A549 (cell line): ENCODE results near the gene ANO6.
A peak's percentile ranks its signal among the peaks of the same experiment; 100 is the strongest.

Experiments used
- EP300 ChIP-seq, 2 experiments: fragments of >200 bp; sonication (Bioruptor Twin); formaldehyde crosslinking; IDR thresholded peaks; 2 replicates in 1 of 2; 3 replicates in 1 of 2; pipeline ENCODE4 v1.6.1; 2016 to 2017
- FOXS1 ChIP-seq: fragments of 250-450 bp; sonication (Bioruptor Pico); IDR thresholded peaks from 2 replicates; pipeline ENCODE4 v1.5.0; 2020; ENCODE audit warnings: mild to moderate bottlenecking, moderate library complexity
- HOXA7 ChIP-seq: fragments of 250-450 bp; sonication (Bioruptor Pico); IDR thresholded peaks from 2 replicates; pipeline ENCODE4 v1.5.0; 2020; ENCODE audit warnings: mild to moderate bottlenecking, moderate library complexity
- JUN ChIP-seq, 2 experiments: fragments of >200 bp; sonication (Bioruptor Twin); formaldehyde crosslinking; IDR thresholded peaks; 2 replicates in 1 of 2; 3 replicates in 1 of 2; pipeline ENCODE4 v1.6.1; 2016 to 2017
- MAX ChIP-seq: IDR thresholded peaks from 2 replicates; pipeline ENCODE4 v1.6.1; 2012
- NPAS2 ChIP-seq: fragments of 250-450 bp; sonication (Bioruptor Pico); IDR thresholded peaks from 2 replicates; pipeline ENCODE4 v1.8.0; 2022; ENCODE audit warnings: mild to moderate bottlenecking, moderate library complexity, borderline replicate concordance
- POLR2A ChIP-seq: IDR thresholded peaks from 2 replicates; pipeline ENCODE4 v1.6.1; 2012; ENCODE audit warnings: mild to moderate bottlenecking, low read length
- TP53 ChIP-seq: fragments of 250-450 bp; sonication (Bioruptor Pico); IDR thresholded peaks from 2 replicates; pipeline ENCODE4 v1.5.0; 2021; ENCODE audit warnings: mild to moderate bottlenecking, moderate library complexity

GRCh38 chr12:45415393-45415817 is 199.5 kb downstream of the ANO6 start:
- TF ChIP-seq POLR2A (no peak), JUN (IDR thresholded peaks at IDR 0.05) (no peak), FOXS1 (no peak), EP300 (IDR thresholded peaks at IDR 0.05) (no peak), NPAS2 (CRISPR knock-in tag) (no peak), HOXA7 (CRISPR knock-in tag) (no peak), TP53 (no peak), MAX (peak; percentile 72)
